Measurements from ENCODE around the gene KRT26.
"Not testable (repeated sequence)": the region's sequence is repeated elsewhere in the genome, so short reads cannot be mapped to it uniquely, and the experiment has no call there.

KRT26 gene

GRCh38 chr17:40772101-40772500 is at the start of gene KRT26:
Gene KRT26, minus strand, starts transcription at chr17:40772201. Its CDS starts 88 bp downstream, at chr17:40772113.
- DNase-seq (ENCODE audit: low spot score) = no peak

GRCh38 chr17:40821536-40821935 is 49.5 kb upstream of the KRT26 start:
- no peak for DNase-seq (ENCODE audit: low spot score)

GRCh38 chr17:40820228-40820838 is 48.3 kb upstream of the KRT26 start:
- DNase-seq (ENCODE audit: low spot score) = no peak

- peak; percentile 31 for DNase-seq (ENCODE audit: low spot score)
These were observed 47.6 kb upstream of the KRT26 start for GRCh38 chr17:40819528-40820125.

- DNase-seq (ENCODE audit: low spot score) = peak; percentile 88
These were observed 46.9 kb upstream of the KRT26 start for GRCh38 chr17:40818733-40819527.

- DNase-seq (ENCODE audit: low spot score) = no peak
These were observed 46.3 kb upstream of the KRT26 start for GRCh38 chr17:40818343-40818732.

- DNase-seq (ENCODE audit: low spot score) = no peak
These were observed 45.2 kb upstream of the KRT26 start for GRCh38 chr17:40817103-40817682.

- DNase-seq (ENCODE audit: low spot score) = no peak
These were observed 44.6 kb upstream of the KRT26 start for GRCh38 chr17:40816569-40816968.

- no peak for DNase-seq (ENCODE audit: low spot score)
These were observed 43.4 kb upstream of the KRT26 start for GRCh38 chr17:40815381-40815780.

- DNase-seq (ENCODE audit: low spot score) = not testable (repeated sequence)
These were observed 42.7 kb upstream of the KRT26 start for GRCh38 chr17:40814657-40815056.

- no peak for DNase-seq (ENCODE audit: low spot score)
These were observed 41.8 kb upstream of the KRT26 start for GRCh38 chr17:40813804-40814203.

- DNase-seq (ENCODE audit: low spot score) = no peak
These were observed 40.6 kb upstream of the KRT26 start for GRCh38 chr17:40812639-40813038.

GRCh38 chr17:40810494-40810893 is 38.5 kb upstream of the KRT26 start:
- DNase-seq (ENCODE audit: low spot score) = no peak

GRCh38 chr17:40809721-40810421 is 37.9 kb upstream of the KRT26 start:
- peak; percentile 21 for DNase-seq (ENCODE audit: low spot score)

- no peak for DNase-seq (ENCODE audit: low spot score)
These were observed 34.1 kb upstream of the KRT26 start for GRCh38 chr17:40806131-40806530.

GRCh38 chr17:40803617-40804082 is 31.6 kb upstream of the KRT26 start:
- peak; percentile 90 for DNase-seq (ENCODE audit: low spot score)

GRCh38 chr17:40801157-40801556 is 29.2 kb upstream of the KRT26 start:
- no peak for DNase-seq (ENCODE audit: low spot score)

- DNase-seq (ENCODE audit: low spot score) = no peak
These were observed 28.4 kb upstream of the KRT26 start for GRCh38 chr17:40800381-40800780.

- no peak for DNase-seq (ENCODE audit: low spot score)
These were observed 27.9 kb upstream of the KRT26 start, which contains the start of gene KRT28 for GRCh38 chr17:40799859-40800258. Gene KRT28, minus strand, starts transcription at chr17:40799959. Its CDS starts 66 bp downstream, at chr17:40799893.

GRCh38 chr17:40796846-40797245 is 24.8 kb upstream of the KRT26 start:
- no peak for DNase-seq (ENCODE audit: low spot score)

GRCh38 chr17:40795019-40795667 is 23.1 kb upstream of the KRT26 start:
- no peak for DNase-seq (ENCODE audit: low spot score)

Data from GM03348 (cell line).